T-helper 2 cell treated with Interferon-gamma antibody and Interleukin-4, amounts not matched to agents 5 μg/mL and 100 μg/mL, for 36 hours (primary cell): ENCODE measurements around the gene CERKL.

Experiments used
- DNase-seq: peaks from one replicate; pipeline ENCODE4 v3.0.0; 2021; ENCODE audit warnings: low spot score
- H3K27ac Mint-ChIP-seq: one replicate; pipeline ENCODE4 v1.8.0; 2021; ENCODE audit warnings: mild to moderate bottlenecking, mixed read lengths
- H3K27me3 Mint-ChIP-seq: one replicate; pipeline ENCODE4 v1.8.0; 2021; ENCODE audit warnings: low read depth, mixed read lengths
- H3K36me3 Mint-ChIP-seq: one replicate; pipeline ENCODE4 v1.8.0; 2021; ENCODE audit warnings: low read depth, mixed read lengths
- H3K4me1 Mint-ChIP-seq: one replicate; pipeline ENCODE4 v1.8.0; 2021; ENCODE audit warnings: low read depth, mixed read lengths
- H3K4me3 Mint-ChIP-seq: one replicate; pipeline ENCODE4 v1.8.0; 2022; ENCODE audit warnings: mild to moderate bottlenecking, moderate library complexity, mixed read lengths
- H3K9me3 Mint-ChIP-seq: one replicate; pipeline ENCODE4 v1.8.0; 2021; ENCODE audit warnings: mixed read lengths

The CERKL gene

GRCh38 chr2:181627545-181627944 is 29.4 kb downstream of the CERKL start:
- Mint-ChIP-seq H3K4me1 (no peaks in the 10 kb centered on the region), H3K27me3 (peaks cover 57% of the 10 kb centered on the region), H3K27ac (no peak overlapping the region), H3K36me3 (no peaks in the 10 kb centered on the region), H3K9me3 (no peaks in the 10 kb centered on the region), H3K4me3 (no peak overlapping the region)
- no peak for DNase-seq

GRCh38 chr2:181626671-181627070 is 30.2 kb downstream of the CERKL start:
- Mint-ChIP-seq H3K9me3 (no peaks in the 10 kb centered on the region), H3K4me3 (no peak overlapping the region), H3K4me1 (no peaks in the 10 kb centered on the region), H3K27ac (no peak overlapping the region), H3K27me3 (peaks cover 55% of the 10 kb centered on the region), H3K36me3 (no peaks in the 10 kb centered on the region)
- DNase-seq = no peak

- H3K27me3 Mint-ChIP-seq = peaks cover 40% of the 10 kb centered on the region
- no peaks in the 10 kb centered on the region for H3K36me3 Mint-ChIP-seq
- DNase-seq = no peak
- no peak overlapping the region for H3K27ac Mint-ChIP-seq
- H3K9me3 Mint-ChIP-seq = no peaks in the 10 kb centered on the region
- no peaks in the 10 kb centered on the region for H3K4me1 Mint-ChIP-seq
- no peak overlapping the region for H3K4me3 Mint-ChIP-seq
Measured at GRCh38 chr2:181623159-181623558, 33.7 kb downstream of the CERKL start.

- Mint-ChIP-seq H3K9me3 (no peaks in the 10 kb centered on the region), H3K36me3 (no peaks in the 10 kb centered on the region), H3K4me1 (no peaks in the 10 kb centered on the region), H3K27me3 (peaks cover 37% of the 10 kb centered on the region), H3K27ac (no peak overlapping the region), H3K4me3 (no peak overlapping the region)
- no peak for DNase-seq
Measured at GRCh38 chr2:181621779-181622490, 35.0 kb downstream of the CERKL start.

GRCh38 chr2:181619516-181619915 is 37.4 kb downstream of the CERKL start:
- Mint-ChIP-seq H3K27ac (no peak overlapping the region), H3K36me3 (no peaks in the 10 kb centered on the region), H3K27me3 (peaks cover 26% of the 10 kb centered on the region), H3K9me3 (no peaks in the 10 kb centered on the region), H3K4me3 (no peak overlapping the region), H3K4me1 (no peaks in the 10 kb centered on the region)
- no peak for DNase-seq

GRCh38 chr2:181616715-181617114 is 40.2 kb downstream of the CERKL start:
- no peaks in the 10 kb centered on the region for H3K9me3 Mint-ChIP-seq
- H3K4me1 Mint-ChIP-seq = no peaks in the 10 kb centered on the region
- H3K4me3 Mint-ChIP-seq = no peak overlapping the region
- no peak for DNase-seq
- peaks cover 31% of the 10 kb centered on the region for H3K27me3 Mint-ChIP-seq
- H3K36me3 Mint-ChIP-seq = no peaks in the 10 kb centered on the region
- H3K27ac Mint-ChIP-seq = no peak overlapping the region

- Mint-ChIP-seq H3K27me3 (peaks cover 25% of the 10 kb centered on the region), H3K9me3 (no peaks in the 10 kb centered on the region), H3K4me1 (no peaks in the 10 kb centered on the region), H3K36me3 (no peaks in the 10 kb centered on the region), H3K27ac (no peak overlapping the region), H3K4me3 (no peak overlapping the region)
- no peak for DNase-seq
Measured at GRCh38 chr2:181614874-181615638, 41.8 kb downstream of the CERKL start.

- H3K4me3 Mint-ChIP-seq = no peak overlapping the region
- no peak for DNase-seq
Measured at GRCh38 chr2:181613241-181613640, 43.7 kb downstream of the CERKL start.

GRCh38 chr2:181607629-181608590 is 49.0 kb downstream of the CERKL start:
- Mint-ChIP-seq H3K27me3 (peaks cover 9% of the 10 kb centered on the region), H3K9me3 (peaks cover 11% of the 10 kb centered on the region), H3K4me3 (peak overlapping the region; percentile 6), H3K27ac (peak overlapping the region; percentile 32), H3K4me1 (peaks cover 17% of the 10 kb centered on the region), H3K36me3 (peaks cover 7% of the 10 kb centered on the region)
- no peak for DNase-seq

More at GRCh38 chr2:181613241-181613640, 43.7 kb downstream of the CERKL start:
- H3K27me3 Mint-ChIP-seq = peaks cover 19% of the 10 kb centered on the region
- H3K27ac Mint-ChIP-seq = no peak overlapping the region
- peaks cover 6% of the 10 kb centered on the region for H3K4me1 Mint-ChIP-seq
- H3K9me3 Mint-ChIP-seq = no peaks in the 10 kb centered on the region
- no peaks in the 10 kb centered on the region for H3K36me3 Mint-ChIP-seq

GRCh38 chr2:181605889-181606837 is 50.7 kb downstream of the CERKL start:
- Mint-ChIP-seq H3K27ac (no peak overlapping the region), H3K4me3 (no peak overlapping the region), H3K4me1 (peaks cover 17% of the 10 kb centered on the region)

GRCh38 chr2:181602017-181602416 is 54.9 kb downstream of the CERKL start:
- DNase-seq = no peak
- Mint-ChIP-seq H3K4me3 (no peak overlapping the region), H3K27ac (no peak overlapping the region), H3K27me3 (peaks cover 20% of the 10 kb centered on the region), H3K36me3 (peaks cover 7% of the 10 kb centered on the region), H3K9me3 (peaks cover 11% of the 10 kb centered on the region), H3K4me1 (peaks cover 4% of the 10 kb centered on the region)

More at GRCh38 chr2:181605889-181606837, 50.7 kb downstream of the CERKL start:
- peaks cover 11% of the 10 kb centered on the region for H3K9me3 Mint-ChIP-seq
- peaks cover 7% of the 10 kb centered on the region for H3K36me3 Mint-ChIP-seq
- H3K27me3 Mint-ChIP-seq = peaks cover 5% of the 10 kb centered on the region
- no peak for DNase-seq

- H3K27me3 Mint-ChIP-seq = peaks cover 37% of the 10 kb centered on the region
- H3K36me3 Mint-ChIP-seq = no peaks in the 10 kb centered on the region
- DNase-seq = no peak
- H3K9me3 Mint-ChIP-seq = no peaks in the 10 kb centered on the region
- H3K4me1 Mint-ChIP-seq = no peaks in the 10 kb centered on the region
- H3K4me3 Mint-ChIP-seq = no peak overlapping the region
- no peak overlapping the region for H3K27ac Mint-ChIP-seq
Measured at GRCh38 chr2:181596556-181596955, 60.3 kb downstream of the CERKL start.

GRCh38 chr2:181594322-181594721 is 62.6 kb downstream of the CERKL start:
- no peak overlapping the region for H3K4me3 Mint-ChIP-seq
- H3K4me1 Mint-ChIP-seq = no peaks in the 10 kb centered on the region
- DNase-seq = no peak
- H3K27me3 Mint-ChIP-seq = peaks cover 32% of the 10 kb centered on the region
- H3K36me3 Mint-ChIP-seq = no peaks in the 10 kb centered on the region
- no peak overlapping the region for H3K27ac Mint-ChIP-seq
- no peaks in the 10 kb centered on the region for H3K9me3 Mint-ChIP-seq
